ENCODE data around the gene PLCH1.

PLCH1 gene

DNA sequence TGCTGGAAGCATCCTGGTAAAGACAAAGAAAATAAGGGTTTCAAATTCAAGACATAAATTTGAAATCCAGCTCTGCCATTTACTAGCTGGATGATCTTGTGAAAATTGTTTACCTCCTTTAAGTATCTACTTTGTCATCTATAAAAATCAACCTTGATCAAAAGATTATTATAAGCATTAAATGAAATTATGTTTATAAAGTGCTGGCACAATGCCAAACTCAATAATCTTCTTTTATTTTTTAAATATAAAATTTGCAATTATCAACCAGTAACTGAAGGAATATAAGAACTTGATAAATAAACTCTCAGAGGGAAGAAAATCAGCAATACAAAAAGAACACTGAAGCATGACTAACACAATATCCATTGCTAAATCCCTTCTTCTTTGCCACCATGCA, 35.4 kb upstream of the PLCH1 start:
- DNase-seq (ENCODE audit: low spot score), result no peak
- in situ Hi-C loops (cut with MboI; ENCODE audit: low pct_unique_long_range_greater_than_20kb, low sequenced_read_pairs, unreplicated experiment), result no loop called here
- TF ChIP-seq, protein P1, sequence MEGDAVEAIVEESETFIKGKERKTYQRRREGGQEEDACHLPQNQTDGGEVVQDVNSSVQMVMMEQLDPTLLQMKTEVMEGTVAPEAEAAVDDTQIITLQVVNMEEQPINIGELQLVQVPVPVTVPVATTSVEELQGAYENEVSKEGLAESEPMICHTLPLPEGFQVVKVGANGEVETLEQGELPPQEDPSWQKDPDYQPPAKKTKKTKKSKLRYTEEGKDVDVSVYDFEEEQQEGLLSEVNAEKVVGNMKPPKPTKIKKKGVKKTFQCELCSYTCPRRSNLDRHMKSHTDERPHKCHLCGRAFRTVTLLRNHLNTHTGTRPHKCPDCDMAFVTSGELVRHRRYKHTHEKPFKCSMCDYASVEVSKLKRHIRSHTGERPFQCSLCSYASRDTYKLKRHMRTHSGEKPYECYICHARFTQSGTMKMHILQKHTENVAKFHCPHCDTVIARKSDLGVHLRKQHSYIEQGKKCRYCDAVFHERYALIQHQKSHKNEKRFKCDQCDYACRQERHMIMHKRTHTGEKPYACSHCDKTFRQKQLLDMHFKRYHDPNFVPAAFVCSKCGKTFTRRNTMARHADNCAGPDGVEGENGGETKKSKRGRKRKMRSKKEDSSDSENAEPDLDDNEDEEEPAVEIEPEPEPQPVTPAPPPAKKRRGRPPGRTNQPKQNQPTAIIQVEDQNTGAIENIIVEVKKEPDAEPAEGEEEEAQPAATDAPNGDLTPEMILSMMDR (IDR thresholded peaks at IDR 0.05; ENCODE audit: extremely low read depth, insufficient read depth, missing control alignments), result no peak

DNA sequence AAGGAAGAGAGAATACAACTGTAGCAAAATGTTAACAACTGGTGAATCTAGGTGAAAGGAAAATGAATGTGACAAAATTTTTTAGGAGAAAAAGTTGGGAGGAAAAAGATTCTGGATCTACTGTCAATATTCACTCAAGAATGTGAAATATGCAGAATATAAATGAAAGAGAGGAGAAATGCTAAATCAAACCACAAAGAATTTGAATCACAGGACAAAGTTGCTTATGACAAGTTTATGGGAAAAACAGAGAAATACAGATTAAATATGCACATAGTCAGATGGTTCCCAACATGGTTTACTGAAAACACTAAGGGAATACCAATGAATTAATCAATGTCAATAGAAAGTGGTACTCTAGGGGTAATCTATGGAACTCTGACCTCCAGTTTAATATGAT, 33.6 kb upstream of the PLCH1 start:
- TF ChIP-seq, protein P1 (IDR thresholded peaks at IDR 0.05; ENCODE audit: extremely low read depth, insufficient read depth, missing control alignments), result no peak
- in situ Hi-C loops (cut with MboI; ENCODE audit: low pct_unique_long_range_greater_than_20kb, low sequenced_read_pairs, unreplicated experiment), result no loop called here
- no peak for DNase-seq (ENCODE audit: low spot score)

DNA sequence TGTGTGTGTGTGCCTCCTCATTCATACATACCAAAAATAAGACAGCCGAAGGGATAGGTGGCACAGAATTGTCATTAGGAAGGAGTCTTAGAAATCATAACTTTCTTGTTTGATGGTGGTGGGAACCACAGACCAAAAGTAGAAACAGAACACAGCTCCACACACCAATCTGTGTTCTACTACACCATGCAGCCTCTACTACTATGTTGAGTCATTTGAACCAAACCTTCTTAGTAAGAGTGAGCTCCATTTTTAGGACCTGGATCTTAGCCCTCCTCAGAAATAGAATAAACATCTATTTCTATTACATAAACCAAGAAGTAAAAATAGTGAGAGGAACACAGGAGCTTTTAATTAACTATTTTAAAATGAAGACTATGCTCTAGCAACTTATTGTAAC, 27.9 kb upstream of the PLCH1 start:
- in situ Hi-C loops (cut with MboI; ENCODE audit: low pct_unique_long_range_greater_than_20kb, low sequenced_read_pairs, unreplicated experiment), result no loop called here
- TF ChIP-seq, protein P1 (IDR thresholded peaks at IDR 0.05; ENCODE audit: extremely low read depth, insufficient read depth, missing control alignments), result no peak
- DNase-seq (ENCODE audit: low spot score), result no peak

DNA sequence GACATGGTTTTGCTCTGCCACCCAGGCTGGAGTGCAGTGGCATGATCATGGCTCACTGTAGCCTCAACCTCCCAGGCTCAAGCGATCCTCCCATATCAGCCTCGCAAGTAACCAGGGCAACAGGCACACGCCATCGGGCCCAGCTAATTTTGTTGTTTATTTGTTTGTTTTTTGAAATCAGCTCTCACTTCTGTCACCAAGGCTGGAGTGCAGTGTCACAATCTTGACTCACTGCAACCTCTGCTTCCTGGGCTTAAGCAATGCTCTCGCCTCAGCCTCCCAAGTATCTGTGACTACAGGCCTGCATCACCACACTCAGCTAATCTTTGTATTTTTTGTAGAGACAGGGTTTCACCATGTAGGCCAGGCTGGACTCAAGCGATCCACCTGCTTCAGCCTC, 26.3 kb upstream of the PLCH1 start:
- TF ChIP-seq, protein P1 (IDR thresholded peaks at IDR 0.05; ENCODE audit: extremely low read depth, insufficient read depth, missing control alignments), result no peak
- DNase-seq (ENCODE audit: low spot score), result no peak
- in situ Hi-C loops (cut with MboI; ENCODE audit: low pct_unique_long_range_greater_than_20kb, low sequenced_read_pairs, unreplicated experiment), result no loop called here

DNA sequence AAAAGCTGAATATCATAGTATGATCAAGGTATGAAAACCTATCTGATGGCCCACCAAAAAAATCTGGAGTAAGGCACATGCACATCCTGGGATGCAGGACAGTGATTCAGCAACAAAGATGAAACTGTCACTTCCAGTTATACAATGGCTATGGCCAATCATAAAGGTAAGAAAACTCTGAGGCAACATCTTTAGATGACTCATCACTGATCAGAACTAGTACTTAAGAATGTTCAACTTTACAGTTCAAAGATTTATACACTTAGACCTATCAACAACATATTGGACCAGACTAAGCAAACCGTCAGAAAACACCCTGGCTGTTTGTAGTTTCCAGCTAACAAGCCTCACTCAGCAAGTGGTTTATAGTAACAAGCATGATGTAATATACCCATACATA, 21.3 kb upstream of the PLCH1 start:
- in situ Hi-C loops (cut with MboI; ENCODE audit: low pct_unique_long_range_greater_than_20kb, low sequenced_read_pairs, unreplicated experiment), result no loop called here
- no peak for DNase-seq (ENCODE audit: low spot score)
- TF ChIP-seq, protein P1 (IDR thresholded peaks at IDR 0.05; ENCODE audit: extremely low read depth, insufficient read depth, missing control alignments), result no peak

GRCh38 chr3:155763870-155764463, 19.1 kb upstream of the PLCH1 start:
- TF ChIP-seq, protein P1 (IDR thresholded peaks at IDR 0.05; ENCODE audit: extremely low read depth, insufficient read depth, missing control alignments), result no peak
- DNase-seq (ENCODE audit: low spot score), result no peak
- in situ Hi-C loops (cut with MboI; ENCODE audit: low pct_unique_long_range_greater_than_20kb, low sequenced_read_pairs, unreplicated experiment), result no loop called here

DNA sequence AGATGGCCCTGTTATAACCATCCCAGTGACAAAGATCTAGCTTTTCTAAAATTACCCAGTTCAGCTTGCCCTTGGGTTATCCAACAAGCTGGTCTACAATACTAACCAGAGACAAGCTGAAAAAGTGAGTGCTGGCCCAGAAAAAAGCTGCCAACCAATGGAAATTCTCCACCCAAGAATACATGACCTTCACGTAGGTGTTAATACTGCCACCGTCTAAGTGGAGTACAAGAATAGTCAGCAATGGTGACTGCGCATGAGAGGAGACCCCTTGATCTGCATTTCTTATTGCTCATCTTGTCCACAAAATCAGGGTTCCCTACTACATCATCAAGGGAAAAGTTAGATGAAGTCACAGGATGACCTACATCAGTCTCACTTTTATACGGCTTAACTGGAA, 15.8 kb upstream of the PLCH1 start:
- in situ Hi-C loops (cut with MboI; ENCODE audit: low pct_unique_long_range_greater_than_20kb, low sequenced_read_pairs, unreplicated experiment), result no loop called here
- DNase-seq (ENCODE audit: low spot score), result no peak
- TF ChIP-seq, protein P1 (IDR thresholded peaks at IDR 0.05; ENCODE audit: extremely low read depth, insufficient read depth, missing control alignments), result no peak

Measured in GM13977 (cell line).